OCI-LY7 (cell line): ENCODE results near the gene LRIT1. TPM values are rescaled to one million over a fixed set of nuclear protein-coding genes. Genes with fewer than 3 reads are reported as not detected.

Experiments used
- BruUV-seq: library from RNA; stranded (reverse); fragments of 400-500 nt; replicated peaks from 2 replicates; lab custom pipeline; 2021; lab: Mats Ljungman, UMichigan
- CTCF ChIA-PET: fragments of 300-600 bp; sonication (Branson Sonifier 250); formaldehyde crosslinking; loops from one replicate; lab custom pipeline; 2022; ENCODE audit warnings: antibody characterized with exemption; ENCODE audit not compliant: unreplicated experiment; lab: Charles Lee
- POLR2A ChIA-PET: fragments of 300-600 bp; sonication (Branson Sonifier 250); formaldehyde crosslinking; loops from one replicate; lab custom pipeline; 2022; ENCODE audit warnings: antibody characterized with exemption; lab: Charles Lee
- DNase-seq: peaks from one replicate; pipeline ENCODE4 v3.0.0-alpha.2; 2015; ENCODE audit warnings: low spot score
- H2AFZ ChIP-seq: fragments of 200-600 bp; sonication (generic), shearing (Covaris generic); 2 replicates; pipeline ENCODE4 v1.6.1; 2014; ENCODE audit warnings: mild to moderate bottlenecking, antibody characterized with exemption, low read length, moderate library complexity
- H3K27ac ChIP-seq: fragments of 200-600 bp; sonication (generic); 2 replicates; pipeline ENCODE4 v1.5.1; 2014; ENCODE audit warnings: mixed run types, low read depth, mild to moderate bottlenecking, moderate library complexity, low read length, inconsistent platforms; ENCODE audit not compliant: poor library complexity, severe bottlenecking
- H3K36me3 ChIP-seq: fragments of 200-600 bp; sonication (generic); 2 replicates; pipeline ENCODE4 v1.6.1; 2014; ENCODE audit warnings: mild to moderate bottlenecking, antibody characterized with exemption, low read length, moderate library complexity, mixed read lengths; ENCODE audit not compliant: insufficient read depth
- H3K4me1 ChIP-seq: fragments of 200-600 bp; sonication (generic); 2 replicates; pipeline ENCODE4 v1.5.1; 2014; ENCODE audit warnings: mild to moderate bottlenecking, low read length; ENCODE audit not compliant: insufficient read depth, poor library complexity, severe bottlenecking
- H3K4me2 ChIP-seq: fragments of 200-600 bp; sonication (generic); 2 replicates; pipeline ENCODE4 v1.6.1; 2014; ENCODE audit warnings: mild to moderate bottlenecking, low read length
- H3K4me3 ChIP-seq: fragments of 200-600 bp; sonication (generic); 2 replicates; pipeline ENCODE4 v1.5.1; 2014; ENCODE audit warnings: mild to moderate bottlenecking, low read depth, low read length; ENCODE audit not compliant: poor library complexity, severe bottlenecking
- H3K79me2 ChIP-seq: fragments of 200-600 bp; sonication (generic); 2 replicates; pipeline ENCODE4 v1.6.1; 2016; ENCODE audit warnings: low read depth, mild to moderate bottlenecking, low read length, moderate library complexity, mixed read lengths; ENCODE audit not compliant: insufficient read depth
- H3K9me2 ChIP-seq: fragments of 200-600 bp; sonication (generic); 2 replicates; pipeline ENCODE4 v1.6.1; 2016; ENCODE audit warnings: mild to moderate bottlenecking, low read length, mixed read lengths; ENCODE audit not compliant: insufficient read depth
- H3K9me3 ChIP-seq: fragments of 200-600 bp; sonication (generic); 2 replicates; pipeline ENCODE4 v1.6.1; 2014; ENCODE audit warnings: mild to moderate bottlenecking, mixed run types, low read length, mixed read lengths
- H4K20me1 ChIP-seq: fragments of 200-600 bp; sonication (generic); 2 replicates; pipeline ENCODE4 v1.6.1; 2014; ENCODE audit warnings: mild to moderate bottlenecking, antibody characterized with exemption, low read length, moderate library complexity, mixed read lengths; ENCODE audit not compliant: insufficient read depth
- EZH2phosphoT487 ChIP-seq: fragments of 200-600 bp; sonication (generic); IDR thresholded peaks from 2 replicates; pipeline ENCODE4 v1.6.1; 2018; ENCODE audit warnings: low read depth, borderline replicate concordance, mild to moderate bottlenecking, mixed run types, antibody characterized with exemption, low read length, moderate library complexity, mixed read lengths
- intact Hi-C: fragments of 100-400 bp; cut with micrococcal nuclease; formaldehyde crosslinking; loops from one replicate; pipeline ENCODE4 v1.10.0; 2022; ENCODE audit not compliant: unreplicated experiment
- total RNA-seq, 2 experiments: library from RNA; depleted of rRNA in 1 of 2; stranded (reverse); fragments of >200 nt in 1 of 2; shearing (Covaris generic) in 1 of 2; gene quantifications; 2 replicates each; pipeline ENCODE4 v1.2.3, GENCODE V29; 2014 to 2022
- TF ChIP-seq, protein P1 (sequence below): fragments of 200-600 bp; sonication (generic); conservative IDR thresholded peaks from 2 replicates; pipeline ENCODE4 v1.5.1; 2014; ENCODE audit warnings: mild to moderate bottlenecking, antibody characterized with exemption, low read length, moderate library complexity, mixed read lengths

LRIT1 gene
- total RNA-seq, 2 experiments from 2014 or later, result not detected

DNA sequence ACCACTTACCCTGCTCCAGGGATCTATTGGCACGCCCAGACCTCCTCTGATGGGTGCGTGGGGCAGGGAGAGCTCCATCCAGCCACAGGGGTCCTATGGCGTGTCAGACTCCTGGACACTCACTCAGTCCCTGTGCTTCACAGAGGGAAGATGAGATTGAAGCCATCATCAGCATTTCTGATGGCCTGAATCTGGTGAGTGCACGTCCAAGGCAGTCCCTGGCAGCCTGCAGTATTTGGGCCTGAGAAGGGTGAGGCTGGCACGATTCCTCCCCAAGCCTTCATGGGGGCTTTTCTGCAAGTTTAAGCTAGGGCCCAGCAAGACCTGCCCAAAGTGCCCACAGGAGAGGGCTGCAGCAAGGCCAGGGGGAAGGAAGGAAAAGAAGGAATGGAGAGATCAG is 43.7 kb downstream of the LRIT1 start:
- intact Hi-C loops, result no loop called here
- no peaks in the 10 kb centered on the region for H3K4me1 ChIP-seq
- H4K20me1 ChIP-seq, result no peaks in the 10 kb centered on the region
- TF ChIP-seq EZH2phosphoT487, result no peak
- TF ChIP-seq, protein P1, sequence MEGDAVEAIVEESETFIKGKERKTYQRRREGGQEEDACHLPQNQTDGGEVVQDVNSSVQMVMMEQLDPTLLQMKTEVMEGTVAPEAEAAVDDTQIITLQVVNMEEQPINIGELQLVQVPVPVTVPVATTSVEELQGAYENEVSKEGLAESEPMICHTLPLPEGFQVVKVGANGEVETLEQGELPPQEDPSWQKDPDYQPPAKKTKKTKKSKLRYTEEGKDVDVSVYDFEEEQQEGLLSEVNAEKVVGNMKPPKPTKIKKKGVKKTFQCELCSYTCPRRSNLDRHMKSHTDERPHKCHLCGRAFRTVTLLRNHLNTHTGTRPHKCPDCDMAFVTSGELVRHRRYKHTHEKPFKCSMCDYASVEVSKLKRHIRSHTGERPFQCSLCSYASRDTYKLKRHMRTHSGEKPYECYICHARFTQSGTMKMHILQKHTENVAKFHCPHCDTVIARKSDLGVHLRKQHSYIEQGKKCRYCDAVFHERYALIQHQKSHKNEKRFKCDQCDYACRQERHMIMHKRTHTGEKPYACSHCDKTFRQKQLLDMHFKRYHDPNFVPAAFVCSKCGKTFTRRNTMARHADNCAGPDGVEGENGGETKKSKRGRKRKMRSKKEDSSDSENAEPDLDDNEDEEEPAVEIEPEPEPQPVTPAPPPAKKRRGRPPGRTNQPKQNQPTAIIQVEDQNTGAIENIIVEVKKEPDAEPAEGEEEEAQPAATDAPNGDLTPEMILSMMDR, result no peak
- no TSS peak for BruUV-seq
- ChIA-PET CTCF (no interaction called here), POLR2A (no interaction called here)
- no peak overlapping the region for H3K4me2 ChIP-seq
- no peak overlapping the region for H3K4me3 ChIP-seq
- no peaks in the 10 kb centered on the region for H3K36me3 ChIP-seq
- no peaks in the 10 kb centered on the region for H3K9me3 ChIP-seq
- no peak overlapping the region for H2AFZ ChIP-seq
- no peak overlapping the region for H3K27ac ChIP-seq
- no peak for DNase-seq
- no peaks in the 10 kb centered on the region for H3K9me2 ChIP-seq
- H3K79me2 ChIP-seq, result no peaks in the 10 kb centered on the region

DNA sequence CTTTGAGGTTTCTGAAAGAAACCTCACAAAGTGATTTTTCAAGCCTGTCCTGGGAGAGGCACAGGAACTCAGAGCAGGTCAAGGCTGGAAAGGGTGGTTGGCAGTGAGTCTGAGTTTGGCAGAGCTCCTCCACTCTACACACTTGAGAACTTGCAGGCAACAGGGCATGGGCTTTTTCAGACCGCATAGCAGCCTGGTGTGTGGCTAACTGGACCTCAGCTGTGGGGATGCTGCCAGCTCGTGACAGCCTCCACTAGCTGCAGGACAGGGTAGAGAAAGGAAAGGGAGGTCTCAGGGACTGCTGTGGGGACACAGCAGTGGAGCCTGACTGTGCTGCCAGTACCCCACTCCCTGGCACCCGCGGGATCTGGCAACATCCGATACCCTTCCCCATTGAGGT is 44.4 kb downstream of the LRIT1 start:
- no peaks in the 10 kb centered on the region for H4K20me1 ChIP-seq
- intact Hi-C loops, result no loop called here
- no peak for TF ChIP-seq EZH2phosphoT487
- TF ChIP-seq, protein P1, result no peak
- no peaks in the 10 kb centered on the region for H3K36me3 ChIP-seq
- no peaks in the 10 kb centered on the region for H3K9me2 ChIP-seq
- H3K4me3 ChIP-seq, result no peak overlapping the region
- H3K79me2 ChIP-seq, result no peaks in the 10 kb centered on the region
- no peaks in the 10 kb centered on the region for H3K4me1 ChIP-seq
- no peak overlapping the region for H2AFZ ChIP-seq
- ChIA-PET POLR2A (no interaction called here), CTCF (no interaction called here)
- BruUV-seq, result no TSS peak
- H3K4me2 ChIP-seq, result no peak overlapping the region
- DNase-seq, result no peak
- no peak overlapping the region for H3K27ac ChIP-seq
- H3K9me3 ChIP-seq, result no peaks in the 10 kb centered on the region

DNA sequence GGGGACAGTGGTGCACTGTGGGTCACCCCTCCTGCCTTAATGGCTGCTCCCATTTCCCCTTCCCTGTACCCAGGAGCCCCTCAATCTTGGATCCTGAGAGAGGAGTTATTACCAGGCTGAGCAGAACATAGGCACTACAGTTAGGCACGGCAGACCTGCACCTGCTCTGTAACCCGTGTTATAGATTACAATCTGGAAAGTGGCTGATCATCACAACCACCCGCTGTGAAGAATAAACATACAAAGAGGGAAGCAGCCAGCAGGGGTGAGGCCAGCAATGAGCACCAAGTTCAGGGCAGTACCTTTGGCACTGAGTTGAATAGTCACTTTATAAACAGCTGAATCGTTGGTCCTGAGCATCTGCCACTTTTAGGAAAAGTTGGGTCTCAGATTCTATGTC is 45.3 kb downstream of the LRIT1 start:
- H4K20me1 ChIP-seq, result no peaks in the 10 kb centered on the region
- BruUV-seq, result no TSS peak
- H3K9me2 ChIP-seq, result no peaks in the 10 kb centered on the region
- H3K79me2 ChIP-seq, result no peaks in the 10 kb centered on the region
- H3K4me2 ChIP-seq, result no peak overlapping the region
- CTCF ChIA-PET, result no interaction called here
- no peaks in the 10 kb centered on the region for H3K36me3 ChIP-seq
- no peak for DNase-seq
- no peak overlapping the region for H2AFZ ChIP-seq
- H3K4me1 ChIP-seq, result no peaks in the 10 kb centered on the region
- no peak overlapping the region for H3K4me3 ChIP-seq
- no peak overlapping the region for H3K27ac ChIP-seq
- intact Hi-C loops, result no loop called here
- POLR2A ChIA-PET, result no interaction called here
- TF ChIP-seq, protein P1, result no peak
- H3K9me3 ChIP-seq, result no peaks in the 10 kb centered on the region
